Measurements from ENCODE around the gene ASIC4. TPM values are rescaled to one million over a fixed set of nuclear protein-coding genes. Genes with fewer than 3 reads are reported as not detected.

ASIC4 gene
- total and polyA plus RNA-seq, 2 of the 13 experiments (the other 11 are each of a cell fraction or from before 2014, with no cell fraction given) = 0.03 TPM; not detected in 1

DNA sequence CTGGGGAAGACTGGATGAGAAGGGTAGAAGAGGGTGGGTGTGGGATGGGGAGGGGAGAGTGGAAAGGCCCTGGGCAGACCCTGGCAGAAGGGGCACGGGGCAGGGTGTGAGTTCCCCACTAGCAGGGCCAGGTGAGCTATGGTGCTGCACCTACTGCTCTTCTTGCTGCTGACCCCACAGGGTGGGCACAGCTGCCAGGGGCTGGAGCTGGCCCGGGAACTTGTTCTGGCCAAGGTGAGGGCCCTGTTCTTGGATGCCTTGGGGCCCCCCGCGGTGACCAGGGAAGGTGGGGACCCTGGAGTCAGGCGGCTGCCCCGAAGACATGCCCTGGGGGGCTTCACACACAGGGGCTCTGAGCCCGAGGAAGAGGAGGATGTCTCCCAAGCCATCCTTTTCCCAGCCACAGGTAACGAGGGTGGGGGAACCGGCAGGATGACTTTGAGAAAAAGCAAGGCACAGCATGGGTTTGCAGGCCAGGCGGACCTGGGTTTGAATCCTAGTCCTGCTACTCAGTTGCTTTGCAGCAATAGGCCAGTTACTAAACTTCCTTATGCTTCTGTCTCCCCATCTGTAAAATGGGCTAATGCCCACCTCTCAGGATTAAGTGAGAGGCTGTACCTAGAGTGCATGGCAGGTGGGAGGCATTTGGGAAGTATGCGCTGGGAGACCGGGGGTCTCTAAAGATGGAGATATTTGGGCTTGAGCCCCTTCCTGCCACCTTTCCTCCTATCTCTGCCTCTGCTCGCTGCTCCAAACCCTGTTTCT, 58.1 kb downstream of the ASIC4 start, which contains the start of gene INHA (continued):
- TF ChIP-seq ZNF280B (CRISPR knock-in tag; IDR thresholded peaks at IDR 0.05; ENCODE audit: borderline replicate concordance) (no peak; the same call in 1 of the 2 replicates), IRF9 (CRISPR knock-in tag; IDR thresholded peaks at IDR 0.05; ENCODE audit: borderline replicate concordance) (no peak), ZNF225 (CRISPR knock-in tag; IDR thresholded peaks at IDR 0.05) (no peak), ZNF10 (CRISPR knock-in tag; IDR thresholded peaks at IDR 0.05; ENCODE audit: borderline replicate concordance, low read depth) (no peak), MIER3 (CRISPR knock-in tag; IDR thresholded peaks at IDR 0.05; ENCODE audit: borderline replicate concordance) (no peak), ARID2 (CRISPR knock-in tag; IDR thresholded peaks at IDR 0.05; ENCODE audit: borderline replicate concordance) (no peak), ZNF547 (CRISPR knock-in tag; IDR thresholded peaks at IDR 0.05) (no peak), CHD4 (IDR thresholded peaks at IDR 0.05; ENCODE audit: borderline replicate concordance, low read length) (no peak), CBX5 (CRISPR knock-in tag; IDR thresholded peaks at IDR 0.05; ENCODE audit: borderline replicate concordance) (no peak), RORA (CRISPR knock-in tag; IDR thresholded peaks at IDR 0.05) (no peak), ZFP62 (CRISPR knock-in tag; IDR thresholded peaks at IDR 0.05) (no peak), HNRNPL (IDR thresholded peaks at IDR 0.05; ENCODE audit: low read depth, low read length) (peak; percentile 91), GTF3A (CRISPR knock-in tag; conservative IDR thresholded peaks at IDR 0.05) (0 out of 2 replicates have a peak, but pooled peaks have one; percentile 76), ZNF354B (CRISPR knock-in tag; IDR thresholded peaks at IDR 0.05) (no peak), HDAC2 (CRISPR knock-in tag; IDR thresholded peaks at IDR 0.05) (no peak), ZBTB37 (CRISPR knock-in tag; IDR thresholded peaks at IDR 0.05) (no peak), POLR2G (IDR thresholded peaks at IDR 0.05; ENCODE audit: low read depth, low read length) (no peak)
- TF ChIP-seq, protein P1, sequence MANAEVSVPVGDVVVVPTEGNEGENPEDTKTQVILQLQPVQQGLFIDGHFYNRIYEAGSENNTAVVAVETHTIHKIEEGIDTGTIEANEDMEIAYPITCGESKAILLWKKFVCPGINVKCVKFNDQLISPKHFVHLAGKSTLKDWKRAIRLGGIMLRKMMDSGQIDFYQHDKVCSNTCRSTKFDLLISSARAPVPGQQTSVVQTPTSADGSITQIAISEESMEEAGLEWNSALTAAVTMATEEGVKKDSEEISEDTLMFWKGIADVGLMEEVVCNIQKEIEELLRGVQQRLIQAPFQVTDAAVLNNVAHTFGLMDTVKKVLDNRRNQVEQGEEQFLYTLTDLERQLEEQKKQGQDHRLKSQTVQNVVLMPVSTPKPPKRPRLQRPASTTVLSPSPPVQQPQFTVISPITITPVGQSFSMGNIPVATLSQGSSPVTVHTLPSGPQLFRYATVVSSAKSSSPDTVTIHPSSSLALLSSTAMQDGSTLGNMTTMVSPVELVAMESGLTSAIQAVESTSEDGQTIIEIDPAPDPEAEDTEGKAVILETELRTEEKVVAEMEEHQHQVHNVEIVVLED (CRISPR knock-in tag; IDR thresholded peaks at IDR 0.05; ENCODE audit: borderline replicate concordance) = no peak
- TF ChIP-seq, protein P2, sequence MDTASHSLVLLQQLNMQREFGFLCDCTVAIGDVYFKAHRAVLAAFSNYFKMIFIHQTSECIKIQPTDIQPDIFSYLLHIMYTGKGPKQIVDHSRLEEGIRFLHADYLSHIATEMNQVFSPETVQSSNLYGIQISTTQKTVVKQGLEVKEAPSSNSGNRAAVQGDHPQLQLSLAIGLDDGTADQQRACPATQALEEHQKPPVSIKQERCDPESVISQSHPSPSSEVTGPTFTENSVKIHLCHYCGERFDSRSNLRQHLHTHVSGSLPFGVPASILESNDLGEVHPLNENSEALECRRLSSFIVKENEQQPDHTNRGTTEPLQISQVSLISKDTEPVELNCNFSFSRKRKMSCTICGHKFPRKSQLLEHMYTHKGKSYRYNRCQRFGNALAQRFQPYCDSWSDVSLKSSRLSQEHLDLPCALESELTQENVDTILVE (CRISPR knock-in tag; IDR thresholded peaks at IDR 0.05) = no peak
- TF ChIP-seq, protein P3, sequence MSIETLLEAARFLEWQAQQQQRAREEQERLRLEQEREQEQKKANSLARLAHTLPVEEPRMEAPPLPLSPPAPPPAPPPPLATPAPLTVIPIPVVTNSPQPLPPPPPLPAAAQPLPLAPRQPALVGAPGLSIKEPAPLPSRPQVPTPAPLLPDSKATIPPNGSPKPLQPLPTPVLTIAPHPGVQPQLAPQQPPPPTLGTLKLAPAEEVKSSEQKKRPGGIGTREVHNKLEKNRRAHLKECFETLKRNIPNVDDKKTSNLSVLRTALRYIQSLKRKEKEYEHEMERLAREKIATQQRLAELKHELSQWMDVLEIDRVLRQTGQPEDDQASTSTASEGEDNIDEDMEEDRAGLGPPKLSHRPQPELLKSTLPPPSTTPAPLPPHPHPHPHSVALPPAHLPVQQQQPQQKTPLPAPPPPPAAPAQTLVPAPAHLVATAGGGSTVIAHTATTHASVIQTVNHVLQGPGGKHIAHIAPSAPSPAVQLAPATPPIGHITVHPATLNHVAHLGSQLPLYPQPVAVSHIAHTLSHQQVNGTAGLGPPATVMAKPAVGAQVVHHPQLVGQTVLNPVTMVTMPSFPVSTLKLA (IDR thresholded peaks at IDR 0.05) = no peak

Data from HepG2 (cell line).